GM12878 (cell line): ENCODE measurements around the gene TRAF2. TPM values are rescaled to one million over a fixed set of nuclear protein-coding genes. Genes with fewer than 3 reads are reported as not detected.

Experiments
- ATAC-seq: fragments of 200-7000 bp; cut with Tn5 transposase; 3 replicates; pipeline ENCODE4 v1.9.1; 2020; ENCODE audit warnings: mild to moderate bottlenecking, moderate library complexity
- BruUV-seq: library from RNA; stranded (reverse); fragments of 400-500 nt; replicated peaks from 2 replicates; lab custom pipeline; 2021; lab: Mats Ljungman, UMichigan
- CTCF ChIA-PET: fragments of 300-600 bp; sonication (Branson Sonifier 250); formaldehyde crosslinking; extraction: SDS; loops from one replicate; lab custom pipeline; 2021; ENCODE audit warnings: inconsistent platforms; lab: Yijun Ruan, JAX
- POLR2A ChIA-PET: fragments of 350-600 bp; formaldehyde crosslinking; extraction: SDS; loops from one replicate; lab custom pipeline; 2021; ENCODE audit warnings: inconsistent platforms; lab: Charles Lee
- RAD21 ChIA-PET: fragments of 300-600 bp; sonication (Branson Sonifier 250); formaldehyde crosslinking; loops from one replicate; lab custom pipeline; 2023; ENCODE audit warnings: antibody characterized with exemption; ENCODE audit not compliant: unreplicated experiment; lab: Charles Lee
- SMC1A ChIA-PET: fragments of 300-600 bp; sonication (Branson Sonifier 250); formaldehyde crosslinking; loops from one replicate; lab custom pipeline; 2023; ENCODE audit not compliant: unreplicated experiment, uncharacterized antibody; lab: Charles Lee
- DNase-seq: peaks from one replicate; pipeline ENCODE4 v3.0.0-alpha.2; 2011; ENCODE audit warnings: low read depth, low spot score
- FAIRE-seq: peaks from 3 replicates; lab custom pipeline; 2011; peaks lifted over from hg19 to GRCh38; lab: Jason Lieb, UNC
- H2AFZ ChIP-seq: 2 replicates; pipeline ENCODE4 v1.6.0; 2011; ENCODE audit warnings: low read depth, low read length, control low read depth; ENCODE audit not compliant: control insufficient read depth
- H3K27ac ChIP-seq: 2 replicates; pipeline ENCODE4 v1.5.1; 2011; ENCODE audit warnings: control low read depth; ENCODE audit not compliant: control insufficient read depth, insufficient read depth
- H3K27me3 ChIP-seq, 2 experiments: replicated peaks in 1 of 2; 2 replicates each; pipeline versions ENCODE4 v1.6.0 to v1.6.1; 2011; ENCODE audit warnings: low read length in 1 of 2; ENCODE audit not compliant: control insufficient read depth in 2 of 2, insufficient read depth in 2 of 2
- H3K36me3 ChIP-seq, 2 experiments: 2 replicates each; pipeline ENCODE4 v1.5.1; 2011; ENCODE audit warnings: low read length in 1 of 2; ENCODE audit not compliant: control insufficient read depth in 2 of 2, insufficient read depth in 2 of 2
- H3K4me1 ChIP-seq: 2 replicates; pipeline ENCODE4 v1.6.1; 2011; ENCODE audit warnings: mild to moderate bottlenecking, low read length, moderate library complexity, mixed read lengths; ENCODE audit not compliant: control insufficient read depth, insufficient read depth
- H3K4me2 ChIP-seq: 2 replicates; pipeline ENCODE4 v1.6.0; 2011; ENCODE audit warnings: control low read depth; ENCODE audit not compliant: control insufficient read depth, insufficient read depth
- H3K4me3 ChIP-seq: fragments of 200-600 bp; sonication (generic); 2 replicates; pipeline ENCODE4 v1.5.1; 2016
- H3K79me2 ChIP-seq: 2 replicates; pipeline ENCODE4 v1.6.0; 2011; ENCODE audit warnings: low read length; ENCODE audit not compliant: control insufficient read depth, insufficient read depth
- H3K9ac ChIP-seq: 2 replicates; pipeline ENCODE4 v1.8.0; 2011; ENCODE audit warnings: low read length, control low read depth, mixed read lengths; ENCODE audit not compliant: control insufficient read depth, insufficient read depth
- H3K9me3 ChIP-seq: replicated peaks from 3 replicates; pipeline ENCODE4 v1.5.1; 2011; ENCODE audit warnings: mild to moderate bottlenecking, low read length; ENCODE audit not compliant: control insufficient read depth, insufficient read depth
- H4K20me1 ChIP-seq: 2 replicates; pipeline ENCODE4 v1.6.0; 2011; ENCODE audit not compliant: control insufficient read depth, insufficient read depth
- BACH1 ChIP-seq: fragments of 450-650 bp; IDR thresholded peaks from 2 replicates; pipeline ENCODE4 v1.6.1; 2017; ENCODE audit warnings: mild to moderate bottlenecking, borderline replicate concordance
- BCL11A ChIP-seq: IDR thresholded peaks from 2 replicates; pipeline ENCODE4 v1.6.1; 2011; ENCODE audit warnings: low read depth, low read length
- CBX3 ChIP-seq: fragments of 200-600 bp; sonication (generic); IDR thresholded peaks from 2 replicates; pipeline ENCODE4 v1.6.1; 2016; ENCODE audit warnings: low read depth, borderline replicate concordance
- HDGF ChIP-seq: fragments of 450-650 bp; IDR thresholded peaks from 2 replicates; pipeline ENCODE4 v1.6.1; 2016; ENCODE audit warnings: antibody characterized with exemption
- NBN ChIP-seq: fragments of 450-650 bp; IDR thresholded peaks from 2 replicates; pipeline ENCODE4 v1.6.1; 2016
- NFXL1 ChIP-seq: fragments of 450-650 bp; IDR thresholded peaks from 2 replicates; pipeline ENCODE4 v1.6.1; 2017; ENCODE audit warnings: antibody characterized with exemption, mild to moderate bottlenecking, borderline replicate concordance
- POLR2AphosphoS5 ChIP-seq: IDR thresholded peaks from 2 replicates; pipeline ENCODE4 v1.6.1; 2011; ENCODE audit warnings: mild to moderate bottlenecking, low read length, inconsistent platforms
- RELA ChIP-seq: fragments of 450-650 bp; IDR thresholded peaks from 2 replicates; pipeline ENCODE4 v1.8.0; 2014; ENCODE audit warnings: borderline replicate concordance; ENCODE audit not compliant: partially characterized antibody
- RUNX3 ChIP-seq: IDR thresholded peaks from 2 replicates; pipeline ENCODE4 v1.6.1; 2012; ENCODE audit warnings: low read length, inconsistent platforms
- SREBF1 ChIP-seq: IDR thresholded peaks from 2 replicates; pipeline ENCODE4 v1.6.1; 2012; ENCODE audit warnings: mild to moderate bottlenecking, low read length
- ZNF274 ChIP-seq: IDR thresholded peaks from one replicate; pipeline ENCODE4 v1.8.0; 2011; ENCODE audit not compliant: insufficient read length, insufficient read depth
- ZNF384 ChIP-seq: IDR thresholded peaks from 2 replicates; pipeline ENCODE4 v1.6.1; 2012; ENCODE audit warnings: low read depth, mild to moderate bottlenecking, low read length, improper control_type of control experiment, borderline replicate concordance
- WGBS: methylation state at CpG from one replicate; pipeline ENCODE4 v1.1.6; 2016; ENCODE audit warnings: low lambda C conversion rate; ENCODE audit not compliant: insufficient replicate concordance, insufficient coverage; ENCODE audit errors: missing lambda C conversion rate; 5-methylcytosine and 5-hydroxymethylcytosine counted together
- in situ Hi-C: fragments of 300-500 bp; cut with MboI; formaldehyde crosslinking; loops from 9 replicates; pipeline ENCODE4 v1.14.3; 2018; ENCODE audit warnings: mixed read lengths
- intact Hi-C: fragments of 100-400 bp; cut with micrococcal nuclease; formaldehyde crosslinking; loops from one replicate; pipeline ENCODE4 v1.14.2; 2022; ENCODE audit not compliant: unreplicated experiment
- polyA plus RNA-seq, 11 experiments: library from polyadenylated mRNA; depleted of rRNA in 4 of 11; unstranded in 6 of 11; stranded (reverse) in 5 of 11; fragments of >200 nt; fragmentation: Nextera tagmentation in 4 of 11; fragmentation: Illumina TruSeq in 1 of 11; extraction: Ambion mirVana in 4 of 11; extraction: Trizol in 1 of 11; gene quantifications; 1 replicate in 1 of 11; 2 replicates in 10 of 11; pipeline versions ENCODE4 v1.2.1 to v1.2.3, GENCODE V29; 2011 to 2016; ENCODE audit warnings: inconsistent platforms in 2 of 11, missing spikeins in 2 of 11, low read depth in 1 of 11
- total RNA-seq, 4 experiments: library from RNA; depleted of rRNA in 3 of 4; stranded (reverse); fragments of >200 nt in 3 of 4; fragmentation: Illumina TruSeq in 1 of 4; extraction: Trizol in 1 of 4; gene quantifications; 2 replicates each; pipeline versions ENCODE4 v1.2.1 to v1.2.3, GENCODE V29; 2013 to 2021
- TF ChIP-seq, protein P1 (sequence below), 3 experiments: IDR thresholded peaks in 2 of 3; conservative IDR thresholded peaks in 1 of 3; 2 replicates each; pipeline ENCODE4 v1.5.1; 2011; ENCODE audit warnings: low read depth in 3 of 3, low read length in 3 of 3, mild to moderate bottlenecking in 3 of 3, control low read depth in 2 of 3, moderate library complexity in 2 of 3, inconsistent platforms in 1 of 3, mixed read lengths in 1 of 3; ENCODE audit not compliant: control insufficient read depth in 2 of 3, insufficient read depth in 1 of 3; ENCODE audit errors: extremely low read depth in 1 of 3
- TF ChIP-seq, protein P2 (sequence below): fragments of 150-350 bp; IDR thresholded peaks from 2 replicates; pipeline ENCODE4 v1.6.1; 2016; ENCODE audit warnings: low read depth, low read length

TRAF2 gene
- total and polyA plus RNA-seq, 10 of the 15 experiments (the other 5 are each of a cell fraction or from before 2014, with no cell fraction given) = 0.34 to 39.5 (median 18.7) TPM

DNA sequence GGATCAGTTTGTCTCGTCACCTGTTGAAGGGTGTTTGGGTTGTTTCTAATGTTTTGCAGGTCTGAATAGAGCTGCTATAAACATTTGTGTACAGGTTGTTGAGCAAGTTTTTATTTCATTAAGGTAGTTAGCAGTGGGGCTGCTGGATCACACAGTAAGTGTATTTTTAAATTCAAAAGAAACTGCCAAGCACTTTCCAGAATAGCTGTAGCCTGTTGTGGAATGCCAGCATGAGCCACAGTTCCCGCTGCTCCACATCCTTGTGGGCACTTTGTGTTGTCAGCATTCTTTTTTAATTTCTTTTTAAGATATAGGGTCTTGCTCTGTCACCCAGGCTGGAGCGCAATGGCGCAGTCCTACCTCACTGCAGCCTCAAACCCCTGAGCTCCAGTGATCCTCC is 43.7 kb downstream of the TRAF2 start (continued):
- TF ChIP-seq POLR2AphosphoS5 (no peak), ZNF384 (no peak)

DNA sequence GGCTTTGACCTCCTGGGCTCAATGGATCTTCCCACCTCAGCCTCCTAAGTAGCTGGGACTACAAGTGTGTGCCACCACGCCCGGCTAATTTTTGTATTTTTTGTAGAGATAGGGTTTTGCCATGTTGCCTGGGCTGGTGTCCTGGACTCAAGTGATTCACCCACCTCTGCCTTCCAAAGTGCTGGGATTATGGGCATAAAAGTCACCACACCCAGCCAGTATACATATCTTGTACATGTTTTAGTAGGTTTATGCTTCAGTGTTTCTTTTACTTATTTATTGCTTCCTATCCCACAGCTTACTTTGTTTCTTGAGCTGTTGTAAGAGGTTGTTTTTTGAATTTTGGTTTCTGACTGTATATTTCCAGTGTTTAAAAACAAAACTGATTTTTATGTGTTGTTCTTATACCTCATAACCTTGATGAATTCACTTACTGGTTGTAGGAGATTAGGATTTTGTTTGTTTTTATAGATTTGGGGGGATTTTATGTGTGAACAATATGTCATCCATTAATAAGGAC is 45.4 kb downstream of the TRAF2 start:
- ATAC-seq (no peak), FAIRE-seq (no peak), DNase-seq (no peak)
- no peak for TF ChIP-seq HDGF
- no peak for TF ChIP-seq RUNX3
- TF ChIP-seq ZNF274 = no peak
- no peak for TF ChIP-seq CBX3
- no peak for TF ChIP-seq NFXL1
- TF ChIP-seq SREBF1 = no peak
- TF ChIP-seq, protein P1, sequence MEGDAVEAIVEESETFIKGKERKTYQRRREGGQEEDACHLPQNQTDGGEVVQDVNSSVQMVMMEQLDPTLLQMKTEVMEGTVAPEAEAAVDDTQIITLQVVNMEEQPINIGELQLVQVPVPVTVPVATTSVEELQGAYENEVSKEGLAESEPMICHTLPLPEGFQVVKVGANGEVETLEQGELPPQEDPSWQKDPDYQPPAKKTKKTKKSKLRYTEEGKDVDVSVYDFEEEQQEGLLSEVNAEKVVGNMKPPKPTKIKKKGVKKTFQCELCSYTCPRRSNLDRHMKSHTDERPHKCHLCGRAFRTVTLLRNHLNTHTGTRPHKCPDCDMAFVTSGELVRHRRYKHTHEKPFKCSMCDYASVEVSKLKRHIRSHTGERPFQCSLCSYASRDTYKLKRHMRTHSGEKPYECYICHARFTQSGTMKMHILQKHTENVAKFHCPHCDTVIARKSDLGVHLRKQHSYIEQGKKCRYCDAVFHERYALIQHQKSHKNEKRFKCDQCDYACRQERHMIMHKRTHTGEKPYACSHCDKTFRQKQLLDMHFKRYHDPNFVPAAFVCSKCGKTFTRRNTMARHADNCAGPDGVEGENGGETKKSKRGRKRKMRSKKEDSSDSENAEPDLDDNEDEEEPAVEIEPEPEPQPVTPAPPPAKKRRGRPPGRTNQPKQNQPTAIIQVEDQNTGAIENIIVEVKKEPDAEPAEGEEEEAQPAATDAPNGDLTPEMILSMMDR (IDR thresholded peaks at IDR 0.05 in 2 of 3, conservative IDR thresholded peaks at IDR 0.05 in 1 of 3; ENCODE audit: control insufficient read depth in 2 of 3, extremely low read depth in 1 of 3, insufficient read depth in 1 of 3, low read depth in 3 of 3, low read length in 3 of 3) = no peak
- TF ChIP-seq BCL11A = no peak
- TF ChIP-seq RELA = no peak
- TF ChIP-seq BACH1 = no peak
- no peak for TF ChIP-seq NBN
- TF ChIP-seq, protein P2, sequence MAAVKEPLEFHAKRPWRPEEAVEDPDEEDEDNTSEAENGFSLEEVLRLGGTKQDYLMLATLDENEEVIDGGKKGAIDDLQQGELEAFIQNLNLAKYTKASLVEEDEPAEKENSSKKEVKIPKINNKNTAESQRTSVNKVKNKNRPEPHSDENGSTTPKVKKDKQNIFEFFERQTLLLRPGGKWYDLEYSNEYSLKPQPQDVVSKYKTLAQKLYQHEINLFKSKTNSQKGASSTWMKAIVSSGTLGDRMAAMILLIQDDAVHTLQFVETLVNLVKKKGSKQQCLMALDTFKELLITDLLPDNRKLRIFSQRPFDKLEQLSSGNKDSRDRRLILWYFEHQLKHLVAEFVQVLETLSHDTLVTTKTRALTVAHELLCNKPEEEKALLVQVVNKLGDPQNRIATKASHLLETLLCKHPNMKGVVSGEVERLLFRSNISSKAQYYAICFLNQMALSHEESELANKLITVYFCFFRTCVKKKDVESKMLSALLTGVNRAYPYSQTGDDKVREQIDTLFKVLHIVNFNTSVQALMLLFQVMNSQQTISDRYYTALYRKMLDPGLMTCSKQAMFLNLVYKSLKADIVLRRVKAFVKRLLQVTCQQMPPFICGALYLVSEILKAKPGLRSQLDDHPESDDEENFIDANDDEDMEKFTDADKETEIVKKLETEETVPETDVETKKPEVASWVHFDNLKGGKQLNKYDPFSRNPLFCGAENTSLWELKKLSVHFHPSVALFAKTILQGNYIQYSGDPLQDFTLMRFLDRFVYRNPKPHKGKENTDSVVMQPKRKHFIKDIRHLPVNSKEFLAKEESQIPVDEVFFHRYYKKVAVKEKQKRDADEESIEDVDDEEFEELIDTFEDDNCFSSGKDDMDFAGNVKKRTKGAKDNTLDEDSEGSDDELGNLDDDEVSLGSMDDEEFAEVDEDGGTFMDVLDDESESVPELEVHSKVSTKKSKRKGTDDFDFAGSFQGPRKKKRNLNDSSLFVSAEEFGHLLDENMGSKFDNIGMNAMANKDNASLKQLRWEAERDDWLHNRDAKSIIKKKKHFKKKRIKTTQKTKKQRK = no peak
- H3K9me3 ChIP-seq = no peaks in the 10 kb centered on the region; the same call in 2 of the 3 replicates
- H4K20me1 ChIP-seq = no peaks in the 10 kb centered on the region
- no peak overlapping the region for H3K9ac ChIP-seq
- WGBS = 100% methylated on average over 2 of the region's 2 CpGs
- intact Hi-C loops = no loop called here
- no peaks in the 10 kb centered on the region for H3K27me3 ChIP-seq
- no peak overlapping the region for H3K4me2 ChIP-seq
- H3K79me2 ChIP-seq = no peaks in the 10 kb centered on the region
- no TSS peak for BruUV-seq
- CTCF ChIA-PET = interaction anchor here (1.4 to 1.7 kb wide), 2 partner anchors 89 to 98 kb away, joined by 5 read pairs; partner anchors contain the start of gene AJM1
- RAD21 ChIA-PET = interaction anchor here (0.9 to 1.0 kb wide), 2 partner anchors 30 to 49 kb away, joined by 4 read pairs; no protein-coding TSS in a partner anchor
- SMC1A ChIA-PET = interaction anchor here (0.7 to 1.3 kb wide), 2 partner anchors 68 to 89 kb away, joined by 3 read pairs; partner anchors contain the start of gene AJM1
- H3K4me3 ChIP-seq = no peak overlapping the region
- in situ Hi-C loops = no loop called here
- peaks cover 1 to 12% of the 10 kb centered on the region in 2 experiments; a peak in 3 of 4 replicates for H3K36me3 ChIP-seq
- POLR2A ChIA-PET = interaction anchor here (0.7 kb wide), 2 partner anchors 34 to 71 kb away, joined by 3 to 4 read pairs; no protein-coding TSS in a partner anchor
- no peaks in the 10 kb centered on the region for H3K4me1 ChIP-seq
- no peak overlapping the region for H3K27ac ChIP-seq
- no peak overlapping the region for H2AFZ ChIP-seq
